Measurements from ENCODE around the gene TLR3. TPM values are rescaled to one million over a fixed set of nuclear protein-coding genes. Genes with fewer than 3 reads are reported as not detected.

The TLR3 gene
- total and polyA plus RNA-seq, 2 of the 8 experiments (the other 6 are each of a cell fraction or from before 2014, with no cell fraction given), result 1.00 to 2.6 TPM

DNA sequence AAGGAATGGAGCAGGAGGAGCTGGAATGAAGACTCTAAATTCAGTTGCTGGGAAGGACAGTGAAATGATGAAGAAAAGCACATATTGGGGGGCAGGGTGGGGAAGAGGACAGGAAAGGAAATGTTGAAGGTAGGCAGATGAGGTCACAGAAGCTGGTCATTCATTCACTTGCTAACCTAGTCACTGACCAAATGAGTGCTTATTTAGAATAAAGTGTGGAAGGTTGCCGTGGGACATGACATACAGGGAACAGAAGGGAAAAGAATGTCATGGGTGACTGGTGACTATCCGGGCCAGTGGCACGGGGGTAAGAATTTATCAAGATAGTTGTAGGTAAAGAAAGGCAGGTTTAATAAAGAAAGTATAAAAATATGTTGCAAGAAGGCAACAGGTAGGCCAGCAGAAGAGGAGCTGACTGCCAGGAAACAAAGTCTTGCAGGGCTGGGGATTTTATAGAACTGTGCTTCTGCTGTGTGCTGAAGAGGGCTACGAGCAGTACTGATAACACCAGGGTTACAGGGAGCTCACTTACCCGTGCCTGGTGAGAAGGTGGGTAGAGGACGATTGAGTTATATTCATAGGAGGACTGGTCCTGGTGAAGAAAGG is 31.9 kb upstream of the TLR3 start:
- Histone ChIP-seq H4K5ac (ENCODE audit: insufficient read length, low read depth, low read length) (no peak overlapping the region), H3K4me3 (ENCODE audit: extremely low read depth in 1 of 4, insufficient read depth in 2 of 4, low read depth in 3 of 4, low read length in 4 of 4) (no peak overlapping the region), H2AFZ (ENCODE audit: low read length) (no peak overlapping the region), H2BK12ac (ENCODE audit: low read depth, low read length) (no peak overlapping the region; the same call in 1 of the 2 replicates), H3K23me2 (ENCODE audit: low read depth, low read length) (no peaks in the 10 kb centered on the region), H3K56ac (replicated peaks; ENCODE audit: insufficient read length, low read depth, low read length) (no peak overlapping the region), H3K27ac (ENCODE audit: low read depth, low read length) (no peak overlapping the region), H3K4me2 (ENCODE audit: insufficient read depth in 1 of 2, low read depth in 2 of 2, low read length in 2 of 2) (no peak overlapping the region), H3K79me2 (ENCODE audit: control insufficient read depth in 1 of 2, insufficient read depth in 2 of 2, low read length in 2 of 2) (no peaks in the 10 kb centered on the region), H3K9ac (replicated peaks in 1 of 4; ENCODE audit: extremely low read depth in 1 of 4, low read depth in 3 of 4, low read length in 3 of 4) (no peak overlapping the region), H3K4me1 (replicated peaks in 1 of 4; ENCODE audit: control insufficient read depth in 3 of 4, insufficient read depth in 4 of 4, low read length in 3 of 4) (peaks cover 0 to 4% (median 2%) of the 10 kb centered on the region in 4 experiments; a peak in 3 of 7 replicates), H3K36me3 (ENCODE audit: control insufficient read depth in 2 of 4, insufficient read depth in 4 of 4, low read length in 3 of 4) (no peaks in the 10 kb centered on the region), H4K20me1 (replicated peaks in 1 of 2; ENCODE audit: control insufficient read depth in 1 of 2, insufficient read depth in 2 of 2, low read length in 2 of 2) (no peaks in the 10 kb centered on the region), H4K91ac (replicated peaks; ENCODE audit: insufficient read length, low read length) (no peak overlapping the region), H3K27me3 (replicated peaks in 1 of 4; ENCODE audit: control insufficient read depth in 3 of 4, extremely low read depth in 1 of 4, insufficient read depth in 3 of 4, low read length in 3 of 4) (no peaks in the 10 kb centered on the region), H2BK20ac (ENCODE audit: low read length) (peak overlapping the region; percentile 92; the same call in 1 of the 2 replicates), H3K79me1 (ENCODE audit: low read depth, low read length) (no peaks in the 10 kb centered on the region), H2AK5ac (ENCODE audit: low read depth, low read length) (no peak overlapping the region), H2BK120ac (replicated peaks; ENCODE audit: low read depth, low read length) (no peak overlapping the region), H3K23ac (ENCODE audit: insufficient read length) (no peak overlapping the region), H3K4ac (replicated peaks; ENCODE audit: insufficient read length, low read depth, low read length) (no peak overlapping the region), H3K14ac (ENCODE audit: insufficient read length) (no peak overlapping the region), H2BK15ac (ENCODE audit: low read length) (peak overlapping the region; percentile 40; the same call in 1 of the 2 replicates), H4K8ac (ENCODE audit: extremely low read depth, insufficient read depth, low read length) (no peak overlapping the region), H2BK5ac (ENCODE audit: low read depth, low read length) (no peak overlapping the region), H3K18ac (ENCODE audit: extremely low read depth, low read length) (no peak overlapping the region), H3K9me3 (ENCODE audit: insufficient read depth in 2 of 2, low read depth in 1 of 2, low read length in 1 of 2) (peaks cover 27 to 33% of the 10 kb centered on the region in 2 experiments)
- ChIA-PET POLR2A (ENCODE audit: partially characterized antibody) (interaction anchor here (0.9 kb wide), 1 partner anchor 11 kb away, joined by 3 read pairs; no protein-coding TSS in a partner anchor), CTCF (ENCODE audit: partially characterized antibody) (interaction anchor here (0.6 to 4.0 kb wide), 55 partner anchors 10 to 1772 kb away, joined by 3 to 32 read pairs (median 4); partner anchors contain the start of genes FAM149A and UFSP2)
- FAIRE-seq (no peak), DNase-seq (ENCODE audit: low read depth in 1 of 2, low spot score in 2 of 2) (no peak)
- WGBS, 2 experiments (ENCODE audit: extremely low coverage in 1 of 2, insufficient coverage in 1 of 2, insufficient read length in 1 of 2, insufficient replicate concordance in 2 of 2, low coverage in 1 of 2, low lambda C conversion rate in 2 of 2, missing lambda C conversion rate in 1 of 2), result 87% methylated on average over 6 of the region's 6 CpGs; no CpG with 5 or more reads in 1 of the 2 experiments
- TF ChIP-seq SAP30 (IDR thresholded peaks at IDR 0.05; ENCODE audit: insufficient read depth, insufficient replicate concordance, low read length) (no peak), SIRT6 (IDR thresholded peaks at IDR 0.05; ENCODE audit: low read length) (no peak), PHF8 (conservative IDR thresholded peaks at IDR 0.05; ENCODE audit: low read depth, low read length) (no peak), CTBP2 (IDR thresholded peaks at IDR 0.05; ENCODE audit: borderline replicate concordance, insufficient read depth, insufficient read length, low read length) (no peak), POLR2AphosphoS5 (IDR thresholded peaks at IDR 0.05; ENCODE audit: low read depth, low read length) (no peak), KDM4A (IDR thresholded peaks at IDR 0.05; ENCODE audit: low read depth, low read length, severe bottlenecking) (no peak), SP2 (IDR thresholded peaks at IDR 0.05; ENCODE audit: low read length) (no peak), TCF12 (IDR thresholded peaks at IDR 0.05; ENCODE audit: low read depth, low read length) (no peak), HDAC6 (IDR thresholded peaks at IDR 0.05; ENCODE audit: low read depth, low read length) (no peak), GTF2F1 (IDR thresholded peaks at IDR 0.05; ENCODE audit: borderline replicate concordance, low read depth, low read length) (no peak), RNF2 (IDR thresholded peaks at IDR 0.05; ENCODE audit: borderline replicate concordance, low read depth, low read length, missing control alignments, poor library complexity, severe bottlenecking) (no peak)
- TF ChIP-seq, protein P1, sequence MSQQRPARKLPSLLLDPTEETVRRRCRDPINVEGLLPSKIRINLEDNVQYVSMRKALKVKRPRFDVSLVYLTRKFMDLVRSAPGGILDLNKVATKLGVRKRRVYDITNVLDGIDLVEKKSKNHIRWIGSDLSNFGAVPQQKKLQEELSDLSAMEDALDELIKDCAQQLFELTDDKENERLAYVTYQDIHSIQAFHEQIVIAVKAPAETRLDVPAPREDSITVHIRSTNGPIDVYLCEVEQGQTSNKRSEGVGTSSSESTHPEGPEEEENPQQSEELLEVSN (IDR thresholded peaks at IDR 0.05), result no peak
